Endothelial cell (in vitro differentiated cells): ENCODE measurements around the gene SPTB. TPM values are rescaled to one million over a fixed set of nuclear protein-coding genes. Genes with fewer than 3 reads are reported as not detected.

Experiments
- DNase-seq: peaks from one replicate; pipeline ENCODE4 v3.0.0; 2021; ENCODE audit warnings: low spot score
- H3K27ac Mint-ChIP-seq: one replicate; pipeline ENCODE4 v1.8.0; 2021; ENCODE audit warnings: mixed read lengths, inconsistent platforms; ENCODE audit not compliant: unreplicated experiment
- H3K27me3 Mint-ChIP-seq: one replicate; pipeline ENCODE4 v1.8.0; 2021; ENCODE audit warnings: mild to moderate bottlenecking, moderate library complexity, mixed read lengths, inconsistent platforms; ENCODE audit not compliant: unreplicated experiment
- H3K36me3 Mint-ChIP-seq: one replicate; pipeline ENCODE4 v1.8.0; 2021; ENCODE audit warnings: mild to moderate bottlenecking, low read depth, mixed read lengths, inconsistent platforms; ENCODE audit not compliant: unreplicated experiment
- H3K4me1 Mint-ChIP-seq: one replicate; pipeline ENCODE4 v1.8.0; 2021; ENCODE audit warnings: mild to moderate bottlenecking, mixed read lengths, inconsistent platforms; ENCODE audit not compliant: unreplicated experiment
- H3K4me3 Mint-ChIP-seq: one replicate; pipeline ENCODE4 v1.8.0; 2021; ENCODE audit warnings: mild to moderate bottlenecking, mixed read lengths, inconsistent platforms; ENCODE audit not compliant: unreplicated experiment
- H3K9me3 Mint-ChIP-seq: one replicate; pipeline ENCODE4 v1.8.0; 2021; ENCODE audit warnings: mixed read lengths, inconsistent platforms; ENCODE audit not compliant: unreplicated experiment
- total RNA-seq: library from RNA; stranded (reverse); fragmentation: NEBNext Ultra II Directional; extraction: Animal tissue kit (Norgen Biotek cat#: 25700); gene quantifications from one replicate; pipeline ENCODE4 v1.2.1, GENCODE V29; 2021; ENCODE audit not compliant: unreplicated experiment
- TF ChIP-seq, protein P1 (sequence below): fragments of 200-600 bp; sonication (generic); IDR thresholded peaks from one replicate; pipeline ENCODE4 v1.5.0; 2021; ENCODE audit warnings: antibody characterized with exemption; ENCODE audit not compliant: unreplicated experiment

The SPTB gene
- total RNA-seq, 1 donor from 2014 or later: 0.08 TPM

DNA sequence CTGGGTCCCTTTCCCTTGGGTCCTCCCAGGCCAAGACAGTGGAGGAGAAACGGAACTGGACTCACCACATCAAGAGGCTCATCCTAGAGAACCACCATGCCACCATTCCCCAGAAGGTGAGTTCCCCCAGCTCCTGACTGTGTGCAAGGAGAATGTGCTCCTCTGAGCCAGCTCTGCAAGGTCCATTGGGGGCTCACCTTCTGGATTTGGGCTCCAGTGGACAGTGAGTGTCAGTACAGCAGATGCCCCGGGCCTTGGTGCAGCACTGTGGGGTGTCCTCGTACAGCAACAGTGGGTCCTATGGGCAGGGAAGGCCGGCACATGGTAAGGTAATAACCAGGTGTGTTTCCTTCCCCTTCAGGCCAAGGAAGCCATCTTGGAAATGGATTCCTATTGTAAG lies 147.6 kb downstream of the SPTB start:
- Mint-ChIP-seq H3K36me3 (peaks cover 13% of the 10 kb centered on the region), H3K4me1 (peaks cover 10% of the 10 kb centered on the region)

DNA sequence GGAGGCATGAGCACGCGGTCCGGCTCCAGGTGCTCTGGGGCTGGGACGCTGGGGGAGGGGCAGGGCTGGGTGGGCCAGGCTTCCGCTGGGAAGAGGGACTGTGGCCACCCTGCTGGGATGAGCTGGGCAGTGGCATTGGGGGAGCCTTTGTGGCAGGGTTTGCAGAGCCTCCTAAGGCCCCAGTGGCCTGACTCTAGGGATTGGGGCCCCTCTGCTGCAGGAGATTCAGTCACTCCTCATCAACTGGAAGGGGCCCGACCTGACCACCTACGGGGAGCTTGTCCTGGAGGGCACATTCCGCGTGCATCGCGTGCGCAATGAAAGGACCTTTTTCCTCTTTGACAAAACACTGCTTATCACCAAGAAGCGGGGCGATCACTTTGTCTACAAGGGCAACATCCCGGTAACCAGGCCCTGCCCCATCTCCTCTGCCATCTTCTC lies 148.5 kb downstream of the SPTB start:
- Mint-ChIP-seq H3K27ac (peak overlapping the region; percentile 24), H3K4me3 (no peak overlapping the region), H3K36me3 (peaks cover 13% of the 10 kb centered on the region), H3K4me1 (peaks cover 10% of the 10 kb centered on the region), H3K27me3 (peaks cover 12% of the 10 kb centered on the region), H3K9me3 (no peaks in the 10 kb centered on the region)
- TF ChIP-seq, protein P1, sequence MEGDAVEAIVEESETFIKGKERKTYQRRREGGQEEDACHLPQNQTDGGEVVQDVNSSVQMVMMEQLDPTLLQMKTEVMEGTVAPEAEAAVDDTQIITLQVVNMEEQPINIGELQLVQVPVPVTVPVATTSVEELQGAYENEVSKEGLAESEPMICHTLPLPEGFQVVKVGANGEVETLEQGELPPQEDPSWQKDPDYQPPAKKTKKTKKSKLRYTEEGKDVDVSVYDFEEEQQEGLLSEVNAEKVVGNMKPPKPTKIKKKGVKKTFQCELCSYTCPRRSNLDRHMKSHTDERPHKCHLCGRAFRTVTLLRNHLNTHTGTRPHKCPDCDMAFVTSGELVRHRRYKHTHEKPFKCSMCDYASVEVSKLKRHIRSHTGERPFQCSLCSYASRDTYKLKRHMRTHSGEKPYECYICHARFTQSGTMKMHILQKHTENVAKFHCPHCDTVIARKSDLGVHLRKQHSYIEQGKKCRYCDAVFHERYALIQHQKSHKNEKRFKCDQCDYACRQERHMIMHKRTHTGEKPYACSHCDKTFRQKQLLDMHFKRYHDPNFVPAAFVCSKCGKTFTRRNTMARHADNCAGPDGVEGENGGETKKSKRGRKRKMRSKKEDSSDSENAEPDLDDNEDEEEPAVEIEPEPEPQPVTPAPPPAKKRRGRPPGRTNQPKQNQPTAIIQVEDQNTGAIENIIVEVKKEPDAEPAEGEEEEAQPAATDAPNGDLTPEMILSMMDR: no peak
- DNase-seq: no peak

More for the DNA sequence above, 147.6 kb downstream of the SPTB start:
- H3K27me3 Mint-ChIP-seq: peaks cover 12% of the 10 kb centered on the region
- no peak overlapping the region for H3K4me3 Mint-ChIP-seq
- no peak overlapping the region for H3K27ac Mint-ChIP-seq
- DNase-seq: no peak
- TF ChIP-seq, protein P1: no peak
- no peaks in the 10 kb centered on the region for H3K9me3 Mint-ChIP-seq

DNA sequence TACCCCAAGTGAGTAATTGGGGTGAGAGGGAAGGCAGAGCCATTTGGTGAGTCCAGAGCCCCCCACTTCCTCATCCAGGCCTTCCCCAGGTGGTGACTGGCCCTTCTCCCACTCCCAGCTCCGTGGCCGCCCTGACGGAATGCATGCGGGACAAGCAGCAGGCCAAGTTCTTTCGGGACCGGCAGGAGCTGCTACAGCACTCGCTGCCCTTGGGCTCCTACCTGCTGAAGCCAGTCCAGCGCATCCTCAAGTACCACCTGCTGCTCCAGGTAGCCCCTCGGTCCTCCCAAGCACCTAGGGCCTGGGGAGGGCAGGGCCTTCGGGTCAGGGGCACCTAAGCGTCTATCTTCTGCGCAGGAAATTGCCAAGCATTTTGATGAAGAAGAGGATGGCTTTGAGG lies 149.0 kb downstream of the SPTB start:
- Mint-ChIP-seq H3K9me3 (no peaks in the 10 kb centered on the region), H3K27me3 (peaks cover 12% of the 10 kb centered on the region), H3K36me3 (peaks cover 10% of the 10 kb centered on the region), H3K4me1 (peaks cover 10% of the 10 kb centered on the region), H3K27ac (no peak overlapping the region), H3K4me3 (peak overlapping the region; percentile 11)
- no peak for DNase-seq
- TF ChIP-seq, protein P1: no peak

DNA sequence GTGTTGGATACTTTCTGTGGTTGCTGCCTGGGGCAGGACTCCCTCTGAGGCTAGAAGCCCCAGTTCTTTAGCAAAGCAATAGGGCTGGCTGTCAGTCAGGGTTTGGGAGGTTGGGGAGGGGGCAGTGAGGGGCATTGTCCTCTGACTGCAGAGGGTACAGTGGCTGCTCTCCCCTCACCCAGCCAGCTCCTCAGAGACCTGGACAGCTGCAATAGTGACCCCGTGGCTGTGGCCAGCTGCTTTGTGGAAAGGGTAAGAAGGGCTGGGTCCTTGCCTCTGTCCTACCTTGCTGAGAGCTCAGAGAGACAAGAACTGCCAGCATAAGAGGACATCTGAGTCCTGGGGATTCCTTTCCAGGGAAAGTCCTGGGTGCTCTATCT lies 149.7 kb downstream of the SPTB start:
- Mint-ChIP-seq H3K27ac (no peak overlapping the region), H3K4me1 (peaks cover 8% of the 10 kb centered on the region), H3K9me3 (no peaks in the 10 kb centered on the region), H3K4me3 (peak overlapping the region; percentile 11), H3K27me3 (peaks cover 12% of the 10 kb centered on the region), H3K36me3 (peaks cover 8% of the 10 kb centered on the region)
- TF ChIP-seq, protein P1: no peak
- DNase-seq: no peak

DNA sequence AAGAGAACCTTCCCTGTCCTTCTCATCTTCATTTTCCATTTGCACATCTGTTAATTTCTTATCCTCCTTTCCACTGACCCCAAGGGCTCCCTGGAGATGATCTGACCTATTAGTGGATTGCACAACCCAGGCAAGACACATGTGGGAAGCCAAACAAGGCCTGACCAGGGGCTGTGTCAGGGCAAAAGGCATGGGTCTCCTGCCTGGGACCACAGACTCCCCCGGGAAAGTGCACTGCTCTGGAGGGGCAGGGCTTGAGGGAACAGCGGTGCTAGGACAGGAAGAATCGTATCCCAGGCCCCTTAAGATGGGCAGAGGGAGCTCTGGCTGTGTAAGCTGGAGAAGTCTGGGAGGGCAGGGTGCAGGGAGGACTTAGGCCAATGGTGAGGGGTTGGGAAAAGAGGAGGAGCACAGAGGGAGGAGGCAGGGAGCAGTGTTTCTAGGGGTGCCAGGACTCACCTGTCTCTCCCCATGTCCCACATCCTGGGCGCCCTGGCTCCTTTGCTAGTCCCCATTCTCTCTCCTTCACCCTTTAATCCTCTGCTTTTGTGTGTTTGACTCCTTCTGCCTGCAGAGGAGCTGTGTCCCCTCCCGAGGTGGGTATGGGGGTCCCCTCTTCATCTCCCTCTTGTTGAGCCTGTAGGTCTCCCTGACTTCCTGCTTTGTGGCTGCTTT lies 150.2 kb downstream of the SPTB start:
- peak overlapping the region; percentile 2 for H3K4me3 Mint-ChIP-seq
- peaks cover 12% of the 10 kb centered on the region for H3K27me3 Mint-ChIP-seq
- H3K4me1 Mint-ChIP-seq: peaks cover 4% of the 10 kb centered on the region
- no peak for DNase-seq
- peaks cover 8% of the 10 kb centered on the region for H3K36me3 Mint-ChIP-seq
- H3K9me3 Mint-ChIP-seq: no peaks in the 10 kb centered on the region
- no peak overlapping the region for H3K27ac Mint-ChIP-seq
- TF ChIP-seq, protein P1: no peak
